ENCODE data around the gene ARHGEF4.
"Not testable (repeated sequence)": the region's sequence is repeated elsewhere in the genome, so short reads cannot be mapped to it uniquely, and the experiment has no call there.

Gene ARHGEF4

GRCh38 chr2:130985206-130985780, 148.6 kb downstream of the ARHGEF4 start:
- DNase-seq = no peak

GRCh38 chr2:130985831-130986649, 149.3 kb downstream of the ARHGEF4 start:
- DNase-seq = no peak

DNA sequence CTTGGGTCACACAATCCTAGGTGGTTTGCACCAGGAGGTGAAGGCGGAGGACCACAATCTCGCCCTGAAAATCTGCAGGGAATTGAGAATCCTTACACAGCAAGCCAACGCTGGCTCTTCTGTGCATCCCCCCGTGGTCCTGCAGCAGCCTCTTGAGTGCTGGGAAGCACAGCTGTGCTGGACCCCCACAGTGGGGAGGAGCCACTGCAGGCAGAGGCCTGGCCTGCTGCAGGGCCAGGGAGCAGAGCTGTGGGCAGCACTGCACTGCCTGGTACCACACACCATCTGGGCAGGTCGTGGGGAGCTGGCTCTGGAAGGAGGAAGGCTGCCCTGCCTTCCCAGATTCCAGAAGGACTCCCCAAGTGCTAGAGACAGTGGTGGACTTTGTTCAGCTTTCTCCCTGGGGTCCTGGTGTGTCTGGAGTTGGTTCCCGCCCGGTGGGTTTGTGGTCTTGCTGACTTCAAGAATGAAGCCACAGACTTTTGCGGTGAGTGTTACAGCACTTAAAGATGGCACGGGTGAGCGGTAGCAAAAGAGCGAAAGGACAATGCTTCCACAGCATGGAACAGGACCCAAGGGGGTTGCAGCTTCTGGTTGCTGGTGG, 150.3 kb downstream of the ARHGEF4 start:
- DNase-seq = no peak

- no peak for DNase-seq
Observed at GRCh38 chr2:130987519-130988425, 151.1 kb downstream of the ARHGEF4 start.

DNA sequence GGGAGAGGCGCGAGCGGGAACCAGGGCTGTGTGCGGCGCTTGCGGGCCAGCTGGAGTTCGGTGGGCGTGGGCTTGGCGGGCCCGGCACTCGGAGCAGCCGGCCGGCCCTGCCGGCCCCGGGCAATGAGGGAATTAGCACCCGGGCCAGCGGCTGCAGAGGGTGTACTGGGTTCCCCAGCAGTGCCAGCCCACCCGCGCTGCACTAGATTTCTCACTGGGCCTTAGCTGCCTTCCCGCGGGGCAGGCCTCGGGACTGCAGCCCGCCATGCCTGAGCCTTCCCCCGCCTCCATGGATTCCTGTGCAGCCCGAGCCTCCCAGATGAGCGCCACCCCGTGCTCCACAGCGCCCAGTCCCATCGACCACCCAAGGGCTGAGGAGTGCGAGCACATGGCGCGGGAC, 154.7 kb downstream of the ARHGEF4 start:
- not testable (repeated sequence) for DNase-seq

GRCh38 chr2:130992003-130992402, 155.3 kb downstream of the ARHGEF4 start:
- not testable (repeated sequence) for DNase-seq

GRCh38 chr2:130996691-130997090, 160.0 kb downstream of the ARHGEF4 start:
- DNase-seq = no peak

GRCh38 chr2:130997198-130997597, 160.5 kb downstream of the ARHGEF4 start:
- DNase-seq = no peak

GRCh38 chr2:130998561-130998960, 161.8 kb downstream of the ARHGEF4 start:
- no peak for DNase-seq

DNA sequence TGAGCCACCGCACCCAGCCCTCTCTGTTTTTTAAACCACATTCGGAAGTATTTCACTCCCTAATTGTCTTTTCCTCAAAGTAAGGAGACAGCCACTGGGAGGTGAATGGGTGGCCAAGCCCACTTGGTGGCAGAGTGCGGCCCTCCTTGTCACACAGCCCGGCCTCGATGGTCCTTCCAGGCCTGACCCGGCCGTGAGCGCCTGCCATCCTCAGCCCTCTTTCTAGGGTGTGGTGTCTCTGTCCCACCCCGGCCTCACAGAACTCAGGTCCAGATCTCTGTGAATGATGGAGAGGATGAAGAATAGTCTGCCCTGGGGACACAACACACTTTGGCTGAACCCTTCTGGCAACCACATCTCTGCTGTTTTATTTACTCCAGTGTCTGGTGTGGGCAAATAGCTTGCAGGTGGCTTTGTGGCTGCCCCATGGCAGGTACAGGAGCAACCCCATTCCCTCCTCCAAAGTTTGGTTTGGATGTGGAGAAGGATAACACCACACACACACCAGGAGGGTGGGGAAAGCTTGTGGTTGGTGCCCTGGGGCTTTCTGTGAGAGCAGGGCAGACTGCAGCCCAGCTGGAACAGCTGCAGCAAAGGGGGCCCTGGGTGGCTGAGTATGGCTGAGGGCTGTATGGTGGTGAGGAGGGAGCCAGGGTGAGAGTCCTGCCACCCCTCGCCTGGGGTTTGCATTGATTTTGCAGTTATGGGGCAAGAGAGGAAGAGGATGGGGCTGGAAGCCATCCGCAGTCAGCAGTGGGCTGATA, 167.9 kb downstream of the ARHGEF4 start:
- no peak for DNase-seq

DNA sequence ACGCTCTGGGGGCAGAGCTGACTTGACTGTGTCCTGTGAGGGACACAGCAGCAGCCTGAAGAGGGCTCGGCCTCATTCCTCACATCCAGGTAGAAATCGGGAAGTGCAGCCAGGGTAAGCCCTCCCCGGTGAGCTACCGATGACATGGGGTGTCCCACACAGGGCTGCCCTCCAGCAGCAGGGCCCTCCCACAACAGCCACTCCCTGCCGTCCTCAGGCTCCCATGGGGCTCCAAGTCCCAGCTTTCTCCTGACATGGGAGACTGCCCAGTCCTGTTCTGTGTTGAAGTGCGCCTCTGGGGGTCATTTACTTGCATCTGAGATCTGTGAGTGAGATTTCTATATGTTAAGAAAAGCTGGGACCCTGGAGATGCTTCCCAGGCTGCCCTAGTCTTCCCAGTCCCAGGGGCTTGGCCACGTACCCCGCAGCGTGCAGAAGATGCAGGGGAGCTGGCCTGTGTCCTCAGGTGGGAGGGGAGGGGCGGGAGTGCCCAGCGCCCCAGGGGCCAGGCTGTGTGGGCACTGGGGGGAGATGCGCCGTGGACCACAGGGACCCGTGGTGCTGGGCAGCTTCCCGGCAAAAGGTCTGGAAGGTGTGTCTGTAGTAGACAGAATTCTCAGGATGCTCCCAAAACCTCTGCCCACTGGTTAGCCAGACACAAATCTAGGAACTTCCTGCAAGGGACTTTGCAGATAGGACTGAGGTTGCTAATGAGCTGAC, 168.7 kb downstream of the ARHGEF4 start:
- no peak for DNase-seq

GRCh38 chr2:131006561-131006960, 169.8 kb downstream of the ARHGEF4 start:
- DNase-seq = no peak

GRCh38 chr2:131008967-131009366, 172.3 kb downstream of the ARHGEF4 start:
- no peak for DNase-seq

- DNase-seq = no peak
Observed at GRCh38 chr2:131009713-131010475, 173.2 kb downstream of the ARHGEF4 start.

DNA sequence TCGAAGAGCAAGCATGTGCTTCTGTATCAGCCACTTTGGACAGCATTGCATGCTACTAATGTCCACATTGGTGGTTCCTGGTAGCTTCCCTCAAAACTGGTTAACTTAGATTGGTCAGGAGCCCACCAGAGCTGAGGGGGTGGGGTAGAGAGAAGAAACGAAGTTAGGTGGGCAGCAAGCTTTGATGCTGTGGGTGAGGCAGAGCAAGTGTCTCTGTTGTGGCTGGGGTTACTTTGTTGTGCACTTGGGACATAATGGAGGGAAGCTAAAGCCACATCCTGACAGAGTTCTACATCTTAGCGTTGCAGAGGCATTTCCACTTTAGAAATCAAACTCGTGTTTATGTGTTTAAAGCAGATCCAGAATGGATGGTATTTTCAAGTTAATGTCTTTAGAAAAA, 173.9 kb downstream of the ARHGEF4 start:
- DNase-seq = no peak

GRCh38 chr2:131011486-131011885, 174.8 kb downstream of the ARHGEF4 start:
- no peak for DNase-seq

DNA sequence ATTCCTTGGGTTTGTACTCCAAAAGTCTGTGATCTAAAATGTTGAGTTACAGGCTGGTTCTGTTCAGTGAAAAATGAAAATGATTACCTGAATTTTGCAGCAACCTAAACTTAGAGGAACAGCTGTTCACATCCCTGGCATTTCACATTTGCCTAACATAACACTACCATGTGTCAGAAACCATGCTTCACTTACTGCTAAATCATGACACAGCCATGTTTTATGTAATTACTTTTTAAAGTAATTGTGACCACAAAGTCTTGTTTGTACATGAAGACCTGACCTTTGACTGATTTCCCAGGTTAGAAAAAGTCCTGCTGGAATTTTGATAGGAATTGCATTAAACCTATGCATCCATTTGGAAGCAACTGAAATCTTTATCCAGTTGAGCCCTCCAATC, 177.4 kb downstream of the ARHGEF4 start:
- DNase-seq = no peak

DNA sequence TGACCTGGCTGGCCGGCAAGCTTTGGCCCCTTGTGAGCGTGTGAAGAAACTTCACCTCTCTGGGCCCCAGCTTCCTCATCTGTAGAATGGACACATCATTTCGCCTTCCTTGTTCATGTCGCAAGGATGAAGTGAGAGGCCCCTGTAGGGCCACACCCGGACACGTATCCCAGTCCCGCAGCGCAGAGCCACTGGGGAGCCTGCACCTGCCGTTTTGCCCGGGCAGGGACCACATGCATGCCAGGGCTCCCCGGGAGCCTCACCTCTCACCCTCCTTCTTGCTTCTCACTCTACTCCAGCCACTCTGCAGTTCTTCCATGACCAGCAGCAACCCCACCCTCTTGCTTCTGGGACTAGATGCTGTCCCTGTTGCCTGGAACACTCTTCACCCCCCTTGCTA, 179.1 kb downstream of the ARHGEF4 start:
- no peak for DNase-seq

GRCh38 chr2:131016826-131017741, 180.4 kb downstream of the ARHGEF4 start:
- DNase-seq = no peak

DNA sequence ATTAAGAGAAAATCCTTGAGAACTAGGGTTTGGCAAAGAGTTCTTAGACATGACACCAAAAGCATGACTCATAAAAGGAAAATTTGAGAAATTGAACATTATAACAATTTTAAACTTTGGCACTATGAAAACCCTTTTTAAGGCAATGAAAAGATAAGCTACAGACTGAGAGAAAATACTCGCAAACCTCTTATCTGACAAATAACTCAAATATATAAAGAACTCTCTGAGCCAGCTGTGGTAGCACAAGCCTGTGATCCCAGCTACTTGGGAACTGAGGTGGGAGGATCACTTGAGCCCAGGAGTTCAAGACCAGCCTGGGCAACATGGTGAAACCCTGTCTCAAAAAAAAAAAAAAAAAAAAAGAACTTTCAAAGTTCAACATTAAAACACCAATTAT, 186.0 kb downstream of the ARHGEF4 start:
- no peak for DNase-seq

All from effector CD4-positive, alpha-beta T cell (primary cell).